ENCODE measurements around the gene TLE1.

Gene TLE1

GRCh38 chr9:81535542-81536241, 153.7 kb downstream of the TLE1 start:
- TF ChIP-seq, protein P1, sequence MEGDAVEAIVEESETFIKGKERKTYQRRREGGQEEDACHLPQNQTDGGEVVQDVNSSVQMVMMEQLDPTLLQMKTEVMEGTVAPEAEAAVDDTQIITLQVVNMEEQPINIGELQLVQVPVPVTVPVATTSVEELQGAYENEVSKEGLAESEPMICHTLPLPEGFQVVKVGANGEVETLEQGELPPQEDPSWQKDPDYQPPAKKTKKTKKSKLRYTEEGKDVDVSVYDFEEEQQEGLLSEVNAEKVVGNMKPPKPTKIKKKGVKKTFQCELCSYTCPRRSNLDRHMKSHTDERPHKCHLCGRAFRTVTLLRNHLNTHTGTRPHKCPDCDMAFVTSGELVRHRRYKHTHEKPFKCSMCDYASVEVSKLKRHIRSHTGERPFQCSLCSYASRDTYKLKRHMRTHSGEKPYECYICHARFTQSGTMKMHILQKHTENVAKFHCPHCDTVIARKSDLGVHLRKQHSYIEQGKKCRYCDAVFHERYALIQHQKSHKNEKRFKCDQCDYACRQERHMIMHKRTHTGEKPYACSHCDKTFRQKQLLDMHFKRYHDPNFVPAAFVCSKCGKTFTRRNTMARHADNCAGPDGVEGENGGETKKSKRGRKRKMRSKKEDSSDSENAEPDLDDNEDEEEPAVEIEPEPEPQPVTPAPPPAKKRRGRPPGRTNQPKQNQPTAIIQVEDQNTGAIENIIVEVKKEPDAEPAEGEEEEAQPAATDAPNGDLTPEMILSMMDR (IDR thresholded peaks at IDR 0.05; ENCODE audit: extremely low read depth, missing control alignments): no peak
- no peak for DNase-seq (ENCODE audit: low spot score)

DNA sequence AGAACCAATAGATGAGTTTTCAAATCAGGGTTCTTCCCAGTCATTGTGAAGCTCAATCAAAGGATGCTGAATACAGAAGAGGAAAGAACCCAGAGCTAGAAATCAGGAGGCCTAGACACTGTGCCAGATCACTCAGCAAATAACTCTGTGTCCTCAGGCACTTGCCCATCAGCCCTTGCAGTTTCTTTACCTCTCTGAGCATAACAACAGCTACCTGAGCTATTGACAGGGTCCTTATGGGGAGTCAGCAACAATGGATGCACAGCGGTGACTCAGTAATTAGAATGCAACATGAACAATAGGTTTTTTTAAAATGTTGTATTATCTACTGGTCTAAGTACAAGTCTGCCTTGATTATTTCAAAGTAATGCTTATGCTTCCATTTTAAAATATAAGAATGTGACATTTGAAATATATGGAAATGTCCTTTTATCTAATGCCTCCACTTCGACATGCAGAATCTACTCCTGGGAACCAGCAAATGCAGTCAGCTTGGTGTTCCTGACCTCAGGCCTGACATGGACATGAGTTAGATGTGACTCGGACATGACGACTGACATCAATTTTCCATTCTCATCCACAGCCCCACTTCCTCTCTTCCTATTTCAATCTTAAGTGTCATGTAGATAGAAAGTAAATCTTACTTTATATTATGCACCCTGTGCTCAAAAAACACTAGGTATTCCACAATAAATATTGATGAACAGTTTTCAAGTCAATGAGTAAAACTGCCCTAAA, 155.0 kb downstream of the TLE1 start:
- TF ChIP-seq, protein P1 (IDR thresholded peaks at IDR 0.05; ENCODE audit: extremely low read depth, missing control alignments): no peak
- DNase-seq (ENCODE audit: low spot score): no peak

Measured in GM20000 (cell line).